ENCODE measurements around the gene METTL25. TPM values are rescaled to one million over a fixed set of nuclear protein-coding genes. Genes with fewer than 3 reads are reported as not detected.
A peak's percentile ranks its signal among the peaks of the same experiment; 100 is the strongest.
"Not testable (repeated sequence)": the region's sequence is repeated elsewhere in the genome, so short reads cannot be mapped to it uniquely, and the experiment has no call there.

The METTL25 gene
- total and polyA plus RNA-seq, 4 donors, result 4.4 to 22.2 (median 9.2) TPM

DNA sequence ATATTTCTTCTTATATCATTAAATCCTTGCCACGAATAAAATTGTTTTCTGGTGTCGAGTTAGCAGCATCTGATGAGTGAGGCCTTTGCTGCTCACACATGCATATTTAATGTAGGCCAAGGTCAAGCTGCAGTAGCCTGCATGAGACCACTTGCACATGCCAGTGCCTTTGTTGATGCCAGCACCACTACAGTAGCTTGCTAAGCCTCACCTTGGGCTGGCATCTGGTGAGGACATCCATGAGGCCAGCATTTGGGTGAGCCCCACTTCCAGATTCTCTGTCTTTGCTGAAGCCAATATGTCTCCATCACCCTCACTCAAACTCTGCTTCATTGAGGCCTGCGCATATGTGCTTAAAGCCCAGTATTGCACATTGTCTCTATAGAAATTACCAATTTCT, 8.2 kb upstream of the METTL25 start:
- WGBS, 2 donors, result 97% methylated on average over 3 of the region's 3 CpGs
- H3K27ac ChIP-seq (ENCODE audit: low read depth in 1 of 2, low read length in 2 of 2), result no peak overlapping the region
- H3K36me3 ChIP-seq (ENCODE audit: control insufficient read depth in 1 of 2, insufficient read depth in 2 of 2, low read length in 1 of 2), result peaks cover 2 to 7% of the 10 kb centered on the region in 2 donors
- H3K4me1 ChIP-seq (ENCODE audit: control insufficient read depth in 1 of 2, insufficient read depth in 2 of 2, low read length in 2 of 2), result no peaks in the 10 kb centered on the region
- ATAC-seq (ENCODE audit: low FRiP score) (no peak), DNase-seq (no peak)
- intact Hi-C loops (cut with DNase I), result no loop called here
- H3K9me3 ChIP-seq (ENCODE audit: control insufficient read depth, low read length), result no peaks in the 10 kb centered on the region
- H3K27me3 ChIP-seq (ENCODE audit: control insufficient read depth in 1 of 2, insufficient read depth in 2 of 2, low read length in 1 of 2), result no peaks in the 10 kb centered on the region
- no peak overlapping the region for H3K4me3 ChIP-seq (ENCODE audit: low read length in 2 of 2)

DNA sequence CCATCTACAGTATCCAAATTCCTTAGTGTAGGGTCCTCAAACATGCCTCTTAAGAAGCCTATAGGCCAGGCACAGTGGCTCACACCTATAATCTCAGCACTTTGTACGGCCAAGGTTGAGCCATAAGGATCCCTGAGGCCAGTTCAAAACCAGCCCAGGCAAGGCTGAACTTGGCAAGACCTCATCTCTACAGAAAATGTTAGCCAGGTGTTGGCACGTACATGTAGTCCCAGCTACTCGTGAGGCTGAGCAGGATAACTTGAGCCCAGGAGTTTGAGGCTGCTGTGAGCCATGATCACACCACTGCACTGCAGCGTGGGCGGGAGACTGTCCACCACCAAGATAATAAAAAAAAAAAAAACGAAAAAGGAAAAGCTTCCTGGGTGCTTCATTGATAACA, 6.9 kb upstream of the METTL25 start:
- Histone ChIP-seq H3K4me3 (ENCODE audit: low read length in 2 of 2) (no peak overlapping the region), H3K27ac (ENCODE audit: low read depth in 1 of 2, low read length in 2 of 2) (no peak overlapping the region), H3K9me3 (ENCODE audit: control insufficient read depth, low read length) (no peaks in the 10 kb centered on the region), H3K36me3 (ENCODE audit: control insufficient read depth in 1 of 2, insufficient read depth in 2 of 2, low read length in 1 of 2) (peaks cover 4 to 7% of the 10 kb centered on the region in 2 donors), H3K27me3 (ENCODE audit: control insufficient read depth in 1 of 2, insufficient read depth in 2 of 2, low read length in 1 of 2) (no peaks in the 10 kb centered on the region), H3K4me1 (ENCODE audit: control insufficient read depth in 1 of 2, insufficient read depth in 2 of 2, low read length in 2 of 2) (no peaks in the 10 kb centered on the region)
- DNase-seq, result no peak
- 78 to 81% methylated on average over 6 of the region's 6 CpGs for WGBS, 2 donors
- intact Hi-C loops (cut with DNase I), result no loop called here
- no peak for ATAC-seq (ENCODE audit: low FRiP score)

DNA sequence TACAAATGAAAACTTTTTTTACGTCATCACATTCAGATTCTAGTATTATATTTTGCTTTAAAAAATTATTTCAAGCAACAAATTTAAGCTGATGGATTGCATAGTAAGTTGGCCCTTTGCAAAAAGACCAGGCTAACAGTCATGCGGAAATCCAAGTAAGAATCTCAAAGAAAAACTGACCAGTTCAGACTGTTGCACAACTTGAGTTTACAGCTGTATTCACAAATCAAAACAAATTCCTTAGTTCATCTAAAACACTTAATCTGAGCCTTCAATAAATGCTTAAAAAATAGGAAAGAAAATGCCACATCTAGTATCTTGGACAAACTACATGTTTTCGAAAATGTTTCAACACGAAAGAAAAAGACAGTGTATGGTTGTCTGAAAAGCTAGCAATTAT, 989 bp upstream of the METTL25 start:
- intact Hi-C loops (cut with DNase I), result no loop called here
- Histone ChIP-seq H3K36me3 (ENCODE audit: control insufficient read depth in 1 of 2, insufficient read depth in 2 of 2, low read length in 1 of 2) (peaks cover 0 to 1% of the 10 kb centered on the region in 2 donors), H3K27me3 (ENCODE audit: control insufficient read depth in 1 of 2, insufficient read depth in 2 of 2, low read length in 1 of 2) (no peaks in the 10 kb centered on the region), H3K9me3 (ENCODE audit: control insufficient read depth, low read length) (no peaks in the 10 kb centered on the region), H3K27ac (ENCODE audit: low read depth in 1 of 2, low read length in 2 of 2) (no peak overlapping the region), H3K4me1 (ENCODE audit: control insufficient read depth in 1 of 2, insufficient read depth in 2 of 2, low read length in 2 of 2) (peaks cover 0 to 3% of the 10 kb centered on the region in 2 donors), H3K4me3 (ENCODE audit: low read length in 2 of 2) (peak overlapping the region; percentile 92 to 99)
- DNase-seq (no peak), ATAC-seq (ENCODE audit: low FRiP score) (no peak)
- 42 to 44% methylated on average over 4 of the region's 4 CpGs for WGBS, 2 donors

DNA sequence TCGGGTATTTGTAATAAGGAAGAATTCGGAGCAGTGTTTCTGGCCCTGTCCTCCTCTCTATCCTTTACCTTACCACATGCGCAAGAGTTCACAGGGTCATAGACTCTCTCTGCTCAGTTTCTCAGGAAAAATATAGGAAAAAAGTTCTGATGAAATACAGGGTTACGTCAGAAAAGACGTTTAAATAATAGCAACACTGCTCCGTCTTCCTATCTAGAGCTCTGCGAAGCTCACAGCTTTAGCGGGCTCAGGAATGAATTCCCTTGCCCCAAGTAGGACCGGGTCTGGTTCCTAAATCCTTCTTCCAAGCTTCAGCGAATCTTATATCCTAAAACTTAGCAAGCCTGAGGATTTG, 507 bp upstream of the METTL25 start:
- Histone ChIP-seq H3K27me3 (ENCODE audit: control insufficient read depth in 1 of 2, insufficient read depth in 2 of 2, low read length in 1 of 2) (no peaks in the 10 kb centered on the region), H3K9me3 (ENCODE audit: control insufficient read depth, low read length) (no peaks in the 10 kb centered on the region), H3K36me3 (ENCODE audit: control insufficient read depth in 1 of 2, insufficient read depth in 2 of 2, low read length in 1 of 2) (peaks cover 0 to 1% of the 10 kb centered on the region in 2 donors), H3K4me1 (ENCODE audit: control insufficient read depth in 1 of 2, insufficient read depth in 2 of 2, low read length in 2 of 2) (peaks cover 0 to 3% of the 10 kb centered on the region in 2 donors), H3K4me3 (ENCODE audit: low read length in 2 of 2) (peak overlapping the region; percentile 92 to 99), H3K27ac (ENCODE audit: low read depth in 1 of 2, low read length in 2 of 2) (peak overlapping the region; percentile 49 to 74)
- intact Hi-C loops (cut with DNase I), result no loop called here
- DNase-seq (no peak), ATAC-seq (ENCODE audit: low FRiP score) (no peak)
- WGBS, 2 donors, result 0% methylated on average over 10 of the region's 10 CpGs

DNA sequence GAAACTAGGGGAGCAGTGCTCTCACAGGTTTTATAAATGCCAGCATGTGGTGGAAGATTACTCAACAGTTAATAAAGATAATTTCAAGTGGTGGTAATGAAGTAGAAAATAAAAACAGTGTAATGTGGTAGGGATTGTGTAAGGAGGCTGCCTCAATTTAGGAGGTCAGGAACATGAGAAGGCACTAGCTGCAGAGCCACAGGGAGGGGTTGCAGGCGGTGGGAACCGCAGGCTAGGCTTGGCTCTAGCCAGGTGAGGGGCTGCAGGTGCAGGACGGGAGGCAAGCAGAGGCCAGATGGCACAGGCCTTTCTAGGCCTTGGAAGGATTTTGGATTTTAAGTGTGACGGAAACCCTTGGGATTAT, 768 bp downstream of the METTL25 start:
- intact Hi-C loops (cut with DNase I), result no loop called here
- peaks cover 0 to 3% of the 10 kb centered on the region in 2 donors for H3K4me1 ChIP-seq (ENCODE audit: control insufficient read depth in 1 of 2, insufficient read depth in 2 of 2, low read length in 2 of 2)
- no peak for ATAC-seq (ENCODE audit: low FRiP score)

DNA sequence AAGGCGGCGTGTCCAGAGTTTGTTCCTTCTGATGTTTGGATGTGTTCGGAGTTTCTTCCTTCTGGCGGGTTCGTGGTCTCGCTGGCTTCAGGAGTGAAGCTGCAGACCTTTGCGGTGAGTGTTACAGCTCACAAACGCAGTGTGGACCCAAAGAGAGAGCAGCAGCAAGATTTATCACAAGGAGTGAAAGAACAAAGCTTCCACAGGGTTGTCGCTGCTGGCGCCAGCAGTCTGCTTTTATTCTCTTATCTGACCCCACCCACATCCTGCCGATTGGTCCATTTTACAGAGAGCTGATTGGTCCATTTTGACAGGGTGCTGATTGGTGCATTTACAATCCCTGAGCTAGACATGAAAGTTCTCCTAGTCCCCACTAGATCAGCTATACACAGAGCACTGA, 2.5 kb downstream of the METTL25 start:
- ATAC-seq (ENCODE audit: low FRiP score); H3K36me3 ChIP-seq (ENCODE audit: control insufficient read depth in 1 of 2, insufficient read depth in 2 of 2, low read length in 1 of 2); H3K27me3 ChIP-seq (ENCODE audit: control insufficient read depth in 1 of 2, insufficient read depth in 2 of 2, low read length in 1 of 2); H3K4me3 ChIP-seq (ENCODE audit: low read length in 2 of 2); H3K9me3 ChIP-seq (ENCODE audit: control insufficient read depth, low read length); DNase-seq; H3K4me1 ChIP-seq (ENCODE audit: control insufficient read depth in 1 of 2, insufficient read depth in 2 of 2, low read length in 2 of 2); intact Hi-C loops (cut with DNase I); H3K27ac ChIP-seq (ENCODE audit: low read depth in 1 of 2, low read length in 2 of 2): not testable (repeated sequence)
- 97 to 98% methylated on average over 11 of the region's 11 CpGs for WGBS, 2 donors

More for the DNA sequence above, 768 bp downstream of the METTL25 start:
- no peaks in the 10 kb centered on the region for H3K27me3 ChIP-seq (ENCODE audit: control insufficient read depth in 1 of 2, insufficient read depth in 2 of 2, low read length in 1 of 2)
- H3K36me3 ChIP-seq (ENCODE audit: control insufficient read depth in 1 of 2, insufficient read depth in 2 of 2, low read length in 1 of 2), result peaks cover 0 to 1% of the 10 kb centered on the region in 2 donors
- WGBS, 2 donors, result 2 to 3% methylated on average over 4 of the region's 4 CpGs
- H3K9me3 ChIP-seq (ENCODE audit: control insufficient read depth, low read length), result no peaks in the 10 kb centered on the region
- H3K27ac ChIP-seq (ENCODE audit: low read depth in 1 of 2, low read length in 2 of 2), result peak overlapping the region; percentile 31 to 67
- H3K4me3 ChIP-seq (ENCODE audit: low read length in 2 of 2), result peak overlapping the region; percentile 56 to 99
- no peak for DNase-seq

DNA sequence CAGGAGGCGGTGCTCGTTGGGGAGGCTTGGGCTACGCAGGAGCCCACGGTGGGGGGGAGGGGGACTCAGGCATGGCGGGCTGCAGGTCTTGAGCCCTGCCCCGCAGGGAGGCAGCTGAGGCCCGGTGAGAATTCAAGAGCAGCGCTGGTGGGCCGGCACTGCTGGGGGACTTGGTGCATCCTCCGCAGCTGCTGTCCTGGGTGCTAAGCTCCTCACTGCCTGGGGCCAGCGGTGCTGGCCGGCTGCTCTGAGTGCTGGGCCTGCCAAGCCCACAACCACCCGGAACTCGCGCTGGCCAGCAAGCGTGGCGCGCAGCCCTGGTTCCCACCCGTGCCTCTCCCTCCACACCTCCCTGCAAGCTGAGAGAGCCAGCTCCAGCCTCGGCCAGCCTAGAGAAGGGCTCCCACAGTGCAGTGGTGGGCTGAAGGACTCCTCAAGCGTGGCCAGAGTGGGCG, 3.2 kb downstream of the METTL25 start:
- intact Hi-C loops (cut with DNase I), result no loop called here
- no peaks in the 10 kb centered on the region for H3K36me3 ChIP-seq (ENCODE audit: control insufficient read depth in 1 of 2, insufficient read depth in 2 of 2, low read length in 1 of 2)
- H3K4me3 ChIP-seq (ENCODE audit: low read length in 2 of 2), result no peak overlapping the region
- ATAC-seq (ENCODE audit: low FRiP score) (no peak), DNase-seq (no peak)
- no peak overlapping the region for H3K27ac ChIP-seq (ENCODE audit: low read depth in 1 of 2, low read length in 2 of 2)
- peaks cover 0 to 3% of the 10 kb centered on the region in 2 donors for H3K4me1 ChIP-seq (ENCODE audit: control insufficient read depth in 1 of 2, insufficient read depth in 2 of 2, low read length in 2 of 2)
- H3K27me3 ChIP-seq (ENCODE audit: control insufficient read depth in 1 of 2, insufficient read depth in 2 of 2, low read length in 1 of 2), result no peaks in the 10 kb centered on the region
- no peaks in the 10 kb centered on the region for H3K9me3 ChIP-seq (ENCODE audit: control insufficient read depth, low read length)
- WGBS, 2 donors, result 90 to 91% methylated on average over 21 to 22 of the region's 22 CpGs

DNA sequence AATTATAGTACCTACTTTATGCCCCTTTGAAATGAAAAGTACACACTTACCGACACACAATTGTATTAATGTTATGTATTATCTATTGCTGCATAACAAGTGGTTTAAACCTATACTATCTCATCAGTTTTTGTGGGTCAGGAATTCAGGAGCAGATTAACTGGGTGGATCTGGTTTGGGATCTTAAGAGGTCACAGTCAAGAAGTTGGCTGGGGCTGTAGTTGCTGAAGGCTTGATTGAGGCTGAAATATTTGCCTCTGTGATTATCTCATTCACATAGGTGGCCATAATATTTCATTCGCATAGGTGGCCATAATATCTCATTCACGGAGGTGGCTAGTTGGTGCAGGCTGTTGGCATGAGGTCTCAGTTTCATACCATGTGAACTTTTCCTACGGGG, 5.7 kb downstream of the METTL25 start:
- ATAC-seq (ENCODE audit: low FRiP score) (no peak), DNase-seq (no peak)
- WGBS, 2 donors, result 76 to 81% methylated on average over 4 of the region's 4 CpGs
- Histone ChIP-seq H3K27me3 (ENCODE audit: control insufficient read depth in 1 of 2, insufficient read depth in 2 of 2, low read length in 1 of 2) (no peaks in the 10 kb centered on the region), H3K4me1 (ENCODE audit: control insufficient read depth in 1 of 2, insufficient read depth in 2 of 2, low read length in 2 of 2) (no peaks in the 10 kb centered on the region), H3K36me3 (ENCODE audit: control insufficient read depth in 1 of 2, insufficient read depth in 2 of 2, low read length in 1 of 2) (no peaks in the 10 kb centered on the region), H3K4me3 (ENCODE audit: low read length in 2 of 2) (no peak overlapping the region), H3K27ac (ENCODE audit: low read depth in 1 of 2, low read length in 2 of 2) (no peak overlapping the region), H3K9me3 (ENCODE audit: control insufficient read depth, low read length) (no peaks in the 10 kb centered on the region)
- intact Hi-C loops (cut with DNase I), result no loop called here

DNA sequence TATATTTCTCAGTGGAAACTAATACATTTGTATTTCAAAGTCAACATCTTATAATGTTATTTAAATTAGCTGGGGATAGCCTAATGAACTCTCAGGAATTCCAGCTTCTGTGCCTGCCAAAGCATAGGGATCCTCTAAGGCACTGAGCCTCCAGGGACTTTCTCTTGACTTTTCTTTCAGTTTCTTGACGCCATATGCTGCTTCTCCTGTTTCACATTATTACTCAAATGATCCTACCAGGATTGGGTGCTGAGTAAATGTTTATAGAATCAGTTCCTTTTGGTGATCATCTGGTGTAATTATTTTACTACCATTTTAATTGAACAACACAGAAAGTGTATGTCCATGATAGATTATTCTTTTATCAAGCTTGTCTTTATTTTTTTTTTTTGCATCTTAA, 7.9 kb downstream of the METTL25 start:
- no peak overlapping the region for H3K4me3 ChIP-seq (ENCODE audit: low read length in 2 of 2)
- H3K27me3 ChIP-seq (ENCODE audit: control insufficient read depth in 1 of 2, insufficient read depth in 2 of 2, low read length in 1 of 2), result no peaks in the 10 kb centered on the region
- WGBS, 2 donors, result 73 to 86% methylated on average over 1 of the region's 1 CpG
- intact Hi-C loops (cut with DNase I), result no loop called here
- ATAC-seq (ENCODE audit: low FRiP score) (no peak), DNase-seq (no peak)
- no peaks in the 10 kb centered on the region for H3K36me3 ChIP-seq (ENCODE audit: control insufficient read depth in 1 of 2, insufficient read depth in 2 of 2, low read length in 1 of 2)
- no peaks in the 10 kb centered on the region for H3K4me1 ChIP-seq (ENCODE audit: control insufficient read depth in 1 of 2, insufficient read depth in 2 of 2, low read length in 2 of 2)
- H3K9me3 ChIP-seq (ENCODE audit: control insufficient read depth, low read length), result no peaks in the 10 kb centered on the region
- H3K27ac ChIP-seq (ENCODE audit: low read depth in 1 of 2, low read length in 2 of 2), result no peak overlapping the region

Data from aorta (tissue), 5 donors.